ENCODE measurements around the gene EXOC6B.

The EXOC6B gene

GRCh38 chr2:72146347-72147302 lies 679.2 kb downstream of the EXOC6B start:
- peaks cover 19% of the 10 kb centered on the region for H3K27me3 ChIP-seq (replicated peaks; ENCODE audit: insufficient read depth, low read length)
- TF ChIP-seq EZH2phosphoT487 (IDR thresholded peaks at IDR 0.05; ENCODE audit: low read length): no peak
- no peak for TF ChIP-seq EZH2 (optimal IDR thresholded peaks at IDR 0.05; ENCODE audit: low read depth, low read length)
- no peak for TF ChIP-seq CTCF (IDR thresholded peaks at IDR 0.05; ENCODE audit: low read length)
- no peak overlapping the region for H3K27ac ChIP-seq (ENCODE audit: low read length)
- no peak overlapping the region for H2AFZ ChIP-seq (ENCODE audit: low read length)
- H4K20me1 ChIP-seq (ENCODE audit: insufficient read depth, low read length): no peaks in the 10 kb centered on the region
- H3K36me3 ChIP-seq (replicated peaks; ENCODE audit: insufficient read depth, low read length): no peaks in the 10 kb centered on the region
- H3K9ac ChIP-seq (ENCODE audit: low read length): no peak overlapping the region
- H3K4me1 ChIP-seq (ENCODE audit: low read length): peaks cover 8% of the 10 kb centered on the region; the same call in 1 of the 2 replicates
- no peak for DNase-seq
- H3K9me3 ChIP-seq (replicated peaks; ENCODE audit: insufficient read depth, low read length): no peaks in the 10 kb centered on the region
- H3K4me2 ChIP-seq (ENCODE audit: low read depth, low read length): no peak overlapping the region
- no peaks in the 10 kb centered on the region for H3K9me2 ChIP-seq (replicated peaks; ENCODE audit: insufficient read depth, low read length)
- H3F3A ChIP-seq (ENCODE audit: insufficient read depth, low read length): no peaks in the 10 kb centered on the region
- H3K79me2 ChIP-seq (ENCODE audit: low read length): no peaks in the 10 kb centered on the region
- no peak overlapping the region for H3K4me3 ChIP-seq (ENCODE audit: low read length)

- H3K9me3 ChIP-seq (replicated peaks; ENCODE audit: insufficient read depth, low read length): no peaks in the 10 kb centered on the region
- no peak for DNase-seq
- H3K27ac ChIP-seq (ENCODE audit: low read length): no peak overlapping the region
- H4K20me1 ChIP-seq (ENCODE audit: insufficient read depth, low read length): no peaks in the 10 kb centered on the region
- H3K9me2 ChIP-seq (replicated peaks; ENCODE audit: insufficient read depth, low read length): no peaks in the 10 kb centered on the region
- peaks cover 19% of the 10 kb centered on the region for H3K27me3 ChIP-seq (replicated peaks; ENCODE audit: insufficient read depth, low read length)
- TF ChIP-seq CTCF (IDR thresholded peaks at IDR 0.05; ENCODE audit: low read length): no peak
- no peak for TF ChIP-seq EZH2phosphoT487 (IDR thresholded peaks at IDR 0.05; ENCODE audit: low read length)
- TF ChIP-seq EZH2 (optimal IDR thresholded peaks at IDR 0.05; ENCODE audit: low read depth, low read length): no peak
- no peaks in the 10 kb centered on the region for H3K79me2 ChIP-seq (ENCODE audit: low read length)
- H3F3A ChIP-seq (ENCODE audit: insufficient read depth, low read length): no peaks in the 10 kb centered on the region
- no peak overlapping the region for H3K9ac ChIP-seq (ENCODE audit: low read length)
- 0 out of 2 replicates have a peak overlapping the region, but pooled peaks have one; percentile 88 for H3K4me2 ChIP-seq (ENCODE audit: low read depth, low read length)
- peaks cover 8% of the 10 kb centered on the region; the same call in 1 of the 2 replicates for H3K4me1 ChIP-seq (ENCODE audit: low read length)
- no peaks in the 10 kb centered on the region for H3K36me3 ChIP-seq (replicated peaks; ENCODE audit: insufficient read depth, low read length)
- no peak overlapping the region for H2AFZ ChIP-seq (ENCODE audit: low read length)
- no peak overlapping the region for H3K4me3 ChIP-seq (ENCODE audit: low read length)
Measured at GRCh38 chr2:72145658-72146329, 680.0 kb downstream of the EXOC6B start.

GRCh38 chr2:72145289-72145657 lies 680.6 kb downstream of the EXOC6B start:
- H2AFZ ChIP-seq (ENCODE audit: low read length): no peak overlapping the region
- H3F3A ChIP-seq (ENCODE audit: insufficient read depth, low read length): no peaks in the 10 kb centered on the region
- H3K4me2 ChIP-seq (ENCODE audit: low read depth, low read length): peak overlapping the region; percentile 88
- H3K4me3 ChIP-seq (ENCODE audit: low read length): peak overlapping the region; percentile 49
- TF ChIP-seq CTCF (IDR thresholded peaks at IDR 0.05; ENCODE audit: low read length) (no peak), EZH2phosphoT487 (IDR thresholded peaks at IDR 0.05; ENCODE audit: low read length) (no peak), EZH2 (optimal IDR thresholded peaks at IDR 0.05; ENCODE audit: low read depth, low read length) (no peak)
- H4K20me1 ChIP-seq (ENCODE audit: insufficient read depth, low read length): no peaks in the 10 kb centered on the region
- DNase-seq: no peak
- no peaks in the 10 kb centered on the region for H3K36me3 ChIP-seq (replicated peaks; ENCODE audit: insufficient read depth, low read length)
- H3K79me2 ChIP-seq (ENCODE audit: low read length): no peaks in the 10 kb centered on the region
- no peak overlapping the region for H3K27ac ChIP-seq (ENCODE audit: low read length)
- no peak overlapping the region for H3K9ac ChIP-seq (ENCODE audit: low read length)
- peaks cover 4% of the 10 kb centered on the region; the same call in 1 of the 2 replicates for H3K4me1 ChIP-seq (ENCODE audit: low read length)
- no peaks in the 10 kb centered on the region for H3K9me3 ChIP-seq (replicated peaks; ENCODE audit: insufficient read depth, low read length)
- no peaks in the 10 kb centered on the region for H3K9me2 ChIP-seq (replicated peaks; ENCODE audit: insufficient read depth, low read length)
- H3K27me3 ChIP-seq (replicated peaks; ENCODE audit: insufficient read depth, low read length): peaks cover 19% of the 10 kb centered on the region

All from MM.1S (cell line).